ENCODE data around the gene RAD51B. TPM values are rescaled to one million over a fixed set of nuclear protein-coding genes. Genes with fewer than 3 reads are reported as not detected.
A peak's percentile ranks its signal among the peaks of the same experiment; 100 is the strongest.

The RAD51B gene
- total RNA-seq, 2 donors from 2014 or later, result 9.3 to 12.1 TPM

- TF ChIP-seq CTCF (IDR thresholded peaks at IDR 0.05), result no peak
- H3K36me3 ChIP-seq, result no peaks in the 10 kb centered on the region
- H3K27me3 ChIP-seq (replicated peaks; ENCODE audit: insufficient read depth), result no peaks in the 10 kb centered on the region
- DNase-seq (ENCODE audit: low spot score) (no peak), ATAC-seq (ENCODE audit: insufficient number of reproducible peaks, low FRiP score, low read depth) (no peak)
- no peaks in the 10 kb centered on the region for H3K9me3 ChIP-seq
- H3K27ac ChIP-seq, result no peak overlapping the region
- H3K4me3 ChIP-seq, result no peak overlapping the region
- peaks cover 16 to 33% of the 10 kb centered on the region in 2 donors for H3K4me1 ChIP-seq (ENCODE audit: control insufficient read depth in 1 of 2, low read depth in 2 of 2)
Measured at GRCh38 chr14:68691792-68692118, 872.2 kb downstream of the RAD51B start.

GRCh38 chr14:68692216-68692615, 872.6 kb downstream of the RAD51B start:
- no peak for ATAC-seq (ENCODE audit: insufficient number of reproducible peaks, low FRiP score, low read depth)
- Histone ChIP-seq H3K4me3 (no peak overlapping the region), H3K9me3 (no peaks in the 10 kb centered on the region), H3K4me1 (ENCODE audit: control insufficient read depth in 1 of 2, low read depth in 2 of 2) (peaks cover 16 to 33% of the 10 kb centered on the region in 2 donors), H3K27ac (no peak overlapping the region), H3K36me3 (no peaks in the 10 kb centered on the region), H3K27me3 (replicated peaks; ENCODE audit: insufficient read depth) (no peaks in the 10 kb centered on the region)
- no peak for DNase-seq (ENCODE audit: low spot score)
- no peak for TF ChIP-seq CTCF (IDR thresholded peaks at IDR 0.05)

GRCh38 chr14:68692916-68693771, 873.6 kb downstream of the RAD51B start:
- ATAC-seq (ENCODE audit: insufficient number of reproducible peaks, low FRiP score, low read depth) (no peak), DNase-seq (ENCODE audit: low spot score) (no peak)
- Histone ChIP-seq H3K36me3 (no peaks in the 10 kb centered on the region), H3K27ac (no peak overlapping the region), H3K4me1 (ENCODE audit: control insufficient read depth in 1 of 2, low read depth in 2 of 2) (peaks cover 16 to 33% of the 10 kb centered on the region in 2 donors), H3K4me3 (no peak overlapping the region), H3K27me3 (replicated peaks; ENCODE audit: insufficient read depth) (no peaks in the 10 kb centered on the region), H3K9me3 (no peaks in the 10 kb centered on the region)
- TF ChIP-seq CTCF (IDR thresholded peaks at IDR 0.05), result no peak

- no peak for DNase-seq (ENCODE audit: low spot score)
- Histone ChIP-seq H3K4me1 (ENCODE audit: control insufficient read depth in 1 of 2, low read depth in 2 of 2) (peaks cover 16 to 30% of the 10 kb centered on the region in 2 donors), H3K27me3 (replicated peaks; ENCODE audit: insufficient read depth) (no peaks in the 10 kb centered on the region), H3K27ac (no peak overlapping the region), H3K36me3 (no peaks in the 10 kb centered on the region), H3K4me3 (no peak overlapping the region), H3K9me3 (no peaks in the 10 kb centered on the region)
- no peak for TF ChIP-seq CTCF (IDR thresholded peaks at IDR 0.05)
- no peak for ATAC-seq (ENCODE audit: insufficient number of reproducible peaks, low FRiP score, low read depth)
Measured at GRCh38 chr14:68693926-68694325, 874.3 kb downstream of the RAD51B start.

GRCh38 chr14:68694516-68695235, 875.1 kb downstream of the RAD51B start:
- DNase-seq (ENCODE audit: low spot score) (no peak), ATAC-seq (ENCODE audit: insufficient number of reproducible peaks, low FRiP score, low read depth) (no peak)
- H3K27me3 ChIP-seq (replicated peaks; ENCODE audit: insufficient read depth), result no peaks in the 10 kb centered on the region
- H3K4me1 ChIP-seq (ENCODE audit: control insufficient read depth in 1 of 2, low read depth in 2 of 2), result peaks cover 16 to 27% of the 10 kb centered on the region in 2 donors
- H3K9me3 ChIP-seq, result no peaks in the 10 kb centered on the region
- peak overlapping the region; percentile 20 to 67 for H3K27ac ChIP-seq
- H3K36me3 ChIP-seq, result no peaks in the 10 kb centered on the region
- no peak for TF ChIP-seq CTCF (IDR thresholded peaks at IDR 0.05)
- no peak overlapping the region for H3K4me3 ChIP-seq

All from thoracic aorta (tissue), 2 donors.